HG02884 (cell line): ENCODE data around the gene TBX4.
"Not testable (repeated sequence)": the region's sequence is repeated elsewhere in the genome, so short reads cannot be mapped to it uniquely, and the experiment has no call there.

Source experiments
- ATAC-seq: cut with Tn5 transposase; IDR thresholded peaks from one replicate; pipeline ENCODE4 v1.9.1; 2021; ENCODE audit warnings: mild to moderate bottlenecking, moderate library complexity; ENCODE audit not compliant: unreplicated experiment

The TBX4 gene

GRCh38 chr17:61519754-61520440 lies 67.7 kb downstream of the TBX4 start:
- no peak for ATAC-seq

GRCh38 chr17:61520897-61521296 lies 68.7 kb downstream of the TBX4 start:
- ATAC-seq: no peak

DNA sequence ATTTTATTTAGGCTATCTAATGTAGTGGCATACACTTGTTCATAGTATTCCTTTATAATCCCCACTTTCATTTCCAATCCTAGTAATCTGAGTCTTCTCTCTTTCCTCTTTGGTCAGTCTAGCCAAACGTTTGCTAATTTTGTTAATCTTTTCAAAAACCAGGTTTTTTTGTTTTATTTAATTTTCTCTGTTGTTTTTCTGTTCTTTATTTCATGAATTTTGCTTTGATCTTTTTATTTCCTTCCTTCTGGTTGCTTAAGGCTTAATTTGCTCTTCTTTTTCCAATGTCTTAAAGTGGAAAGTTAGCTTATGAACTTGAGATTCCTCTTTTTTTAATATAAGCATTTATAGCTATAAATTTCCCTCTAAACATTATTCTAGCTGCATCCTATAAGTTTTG lies 69.9 kb downstream of the TBX4 start:
- no peak for ATAC-seq

- no peak for ATAC-seq
Observed at GRCh38 chr17:61524319-61524718, 72.1 kb downstream of the TBX4 start.

DNA sequence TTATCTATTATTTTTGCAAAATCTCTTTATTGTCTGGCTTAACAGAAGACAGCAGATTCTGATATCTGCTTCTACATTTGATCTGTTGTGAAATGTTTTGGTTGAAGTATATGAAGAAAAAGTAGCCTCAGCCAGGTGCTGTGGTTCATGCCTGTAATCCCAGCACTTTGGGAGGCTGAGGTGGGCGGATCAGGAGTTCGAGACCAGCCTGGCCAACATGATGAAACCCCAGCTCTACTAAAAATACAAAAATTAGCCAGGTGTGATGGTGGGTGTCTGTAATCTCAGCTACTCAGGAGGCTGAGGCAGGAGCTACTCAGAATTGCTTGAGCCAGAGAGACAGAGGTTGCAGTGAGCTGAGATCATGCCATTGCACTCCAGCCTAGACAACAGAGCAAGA lies 75.2 kb downstream of the TBX4 start:
- not testable (repeated sequence) for ATAC-seq

DNA sequence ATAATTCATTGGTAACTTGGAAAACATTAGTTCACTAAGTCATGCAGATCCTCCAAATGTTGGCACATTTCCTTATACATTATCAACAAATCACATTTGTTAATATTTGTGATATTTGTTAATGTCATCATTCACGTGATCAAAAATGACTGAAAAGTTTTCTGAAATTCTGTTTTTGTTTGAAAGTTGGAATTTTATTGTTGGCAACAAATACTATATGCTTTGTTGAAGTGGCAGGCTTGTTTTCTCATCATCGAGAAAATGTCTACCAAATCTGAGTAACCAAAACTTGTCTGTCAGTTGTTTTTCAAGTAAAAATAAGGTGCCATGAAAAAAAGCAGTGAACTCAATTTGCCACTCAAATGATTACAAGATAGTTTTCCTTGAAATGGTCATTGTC lies 75.9 kb downstream of the TBX4 start:
- ATAC-seq: no peak

GRCh38 chr17:61531223-61531622 lies 79.0 kb downstream of the TBX4 start:
- ATAC-seq: no peak

GRCh38 chr17:61532826-61533225 lies 80.6 kb downstream of the TBX4 start:
- ATAC-seq: no peak

- no peak for ATAC-seq
Observed at GRCh38 chr17:61533797-61534196, 81.6 kb downstream of the TBX4 start.

DNA sequence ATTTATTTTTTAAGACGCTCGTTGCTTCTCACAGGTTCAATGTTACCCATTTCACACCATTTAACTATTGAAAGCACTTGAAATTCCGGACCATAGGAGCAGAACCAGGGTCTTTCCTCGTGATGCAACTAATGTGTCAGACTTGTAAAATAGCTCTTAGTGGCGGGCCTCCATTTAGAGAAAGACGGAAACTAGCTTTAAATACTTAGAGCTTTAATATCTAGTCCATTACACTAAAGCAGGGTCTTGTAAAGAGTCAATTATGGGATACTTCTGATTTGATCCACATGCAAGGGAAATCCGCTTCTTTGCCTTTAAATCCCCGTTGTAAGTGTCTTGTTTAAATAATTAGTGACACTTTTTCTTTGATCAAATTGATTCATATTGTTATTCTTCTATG lies 82.2 kb downstream of the TBX4 start:
- ATAC-seq: no peak
